Measurements from ENCODE around the gene ISG15.
"Not testable (repeated sequence)": the region's sequence is repeated elsewhere in the genome, so short reads cannot be mapped to it uniquely, and the experiment has no call there.

The ISG15 gene

GRCh38 chr1:1013922-1014648 lies 788 bp downstream of the ISG15 start:
- DNase-seq: peak; percentile 48

- no peak for DNase-seq
Measured at GRCh38 chr1:1014799-1015681, 1.7 kb downstream of the ISG15 start.

GRCh38 chr1:1017397-1018320 lies 4.4 kb downstream of the ISG15 start:
- DNase-seq: not testable (repeated sequence)

GRCh38 chr1:1018321-1018685 lies 5.0 kb downstream of the ISG15 start:
- DNase-seq: not testable (repeated sequence)

- DNase-seq: peak; percentile 79
Measured at GRCh38 chr1:1019122-1019999, 6.1 kb downstream of the ISG15 start.

- no peak for DNase-seq
Measured at GRCh38 chr1:1020000-1020404, 6.7 kb downstream of the ISG15 start, which contains the start of gene AGRN. TSS of gene AGRN (plus strand) at chr1:1020120. CDS start at chr1:1020173, 53 bp downstream.

- no peak for DNase-seq
Measured at GRCh38 chr1:1020415-1021009, 7.2 kb downstream of the ISG15 start.

GRCh38 chr1:1021010-1021919 lies 8.0 kb downstream of the ISG15 start:
- no peak for DNase-seq

GRCh38 chr1:1021920-1022259 lies 8.6 kb downstream of the ISG15 start:
- no peak for DNase-seq

- DNase-seq: no peak
Measured at GRCh38 chr1:1022302-1023009, 9.2 kb downstream of the ISG15 start.

- DNase-seq: no peak
Measured at GRCh38 chr1:1023700-1024099, 10.4 kb downstream of the ISG15 start.

- DNase-seq: no peak
Measured at GRCh38 chr1:1024149-1024770, 11.0 kb downstream of the ISG15 start.

GRCh38 chr1:1024771-1025699 lies 11.7 kb downstream of the ISG15 start:
- DNase-seq: no peak

- DNase-seq: no peak
Measured at GRCh38 chr1:1025730-1026129, 12.4 kb downstream of the ISG15 start.

GRCh38 chr1:1026599-1027413 lies 13.5 kb downstream of the ISG15 start:
- no peak for DNase-seq

GRCh38 chr1:1027791-1028190 lies 14.5 kb downstream of the ISG15 start:
- no peak for DNase-seq

Data from CD4-positive, alpha-beta T cell treated with Interleukin-10 for 1 hour (primary cell).